ENCODE data around the gene UPF3A.
A peak's percentile ranks its signal among the peaks of the same experiment; 100 is the strongest.
"Not testable (repeated sequence)": the region's sequence is repeated elsewhere in the genome, so short reads cannot be mapped to it uniquely, and the experiment has no call there.

Gene UPF3A

GRCh38 chr13:114309086-114309485, 27.7 kb downstream of the UPF3A start:
- DNase-seq: no peak

- DNase-seq: no peak
These were observed 28.5 kb downstream of the UPF3A start for GRCh38 chr13:114309806-114310410.

GRCh38 chr13:114310956-114311355, 29.6 kb downstream of the UPF3A start:
- no peak for DNase-seq

GRCh38 chr13:114311387-114311786, 30.0 kb downstream of the UPF3A start:
- DNase-seq: no peak

- DNase-seq: no peak
These were observed 30.5 kb downstream of the UPF3A start for GRCh38 chr13:114311908-114312307.

- no peak for DNase-seq
These were observed 31.9 kb downstream of the UPF3A start for GRCh38 chr13:114313061-114313860.

GRCh38 chr13:114314074-114314912, 32.9 kb downstream of the UPF3A start, which contains the start of gene CHAMP1:
Gene CHAMP1 (plus strand): TSS chr13:114314503. CDS start chr13:114323843, 9,340 bp downstream.
- DNase-seq: peak; percentile 98

- no peak for DNase-seq
These were observed 33.8 kb downstream of the UPF3A start for GRCh38 chr13:114315074-114315785.

- DNase-seq: no peak
These were observed 37.2 kb downstream of the UPF3A start for GRCh38 chr13:114318624-114319023.

GRCh38 chr13:114319441-114319913, 38.1 kb downstream of the UPF3A start:
- DNase-seq: no peak

- DNase-seq: no peak
These were observed 38.7 kb downstream of the UPF3A start for GRCh38 chr13:114320065-114320464.

- DNase-seq: no peak
These were observed 39.9 kb downstream of the UPF3A start for GRCh38 chr13:114321256-114321655.

- DNase-seq: no peak
These were observed 41.9 kb downstream of the UPF3A start for GRCh38 chr13:114323349-114323748.

- no peak for DNase-seq
These were observed 42.9 kb downstream of the UPF3A start for GRCh38 chr13:114324334-114324733.

- no peak for DNase-seq
These were observed 44.3 kb downstream of the UPF3A start for GRCh38 chr13:114325729-114326128.

GRCh38 chr13:114328034-114328433, 46.6 kb downstream of the UPF3A start:
- no peak for DNase-seq

GRCh38 chr13:114328595-114328994, 47.2 kb downstream of the UPF3A start:
- no peak for DNase-seq

GRCh38 chr13:114330086-114330485, 48.7 kb downstream of the UPF3A start:
- DNase-seq: no peak

GRCh38 chr13:114333881-114334280, 52.5 kb downstream of the UPF3A start:
- not testable (repeated sequence) for DNase-seq

GRCh38 chr13:114334305-114335053, 53.1 kb downstream of the UPF3A start:
- DNase-seq: no peak

GRCh38 chr13:114336457-114336856, 55.1 kb downstream of the UPF3A start:
- DNase-seq: not testable (repeated sequence)

GRCh38 chr13:114338959-114339358, 57.6 kb downstream of the UPF3A start:
- no peak for DNase-seq

All from NCI-H1105 (cell line).